Activated T-helper 9 cell treated with anti-CD3 and anti-CD28 coated beads, Interleukin-2, amount 50 U/mL, for 16 hours (primary cell): Measurements from ENCODE around the gene ZNF207.
"Not testable (repeated sequence)": the region's sequence is repeated elsewhere in the genome, so short reads cannot be mapped to it uniquely, and the experiment has no call there.

Experiments used
- DNase-seq: peaks from one replicate; pipeline ENCODE4 v3.0.0-alpha.2; 2020; ENCODE audit warnings: low read depth

ZNF207 gene

GRCh38 chr17:32349854-32350665, at the start of gene ZNF207:
ZNF207 (plus strand) TSS chr17:32350157; CDS start chr17:32350286, 129 bp downstream.
- peak; percentile 91 for DNase-seq

- DNase-seq = no peak
These were observed 47.9 kb upstream of the ZNF207 start for GRCh38 chr17:32302037-32302436.

GRCh38 chr17:32302860-32303649, 46.9 kb upstream of the ZNF207 start:
- no peak for DNase-seq

GRCh38 chr17:32303781-32304288, 46.1 kb upstream of the ZNF207 start:
- DNase-seq = no peak

GRCh38 chr17:32305049-32305448, 44.9 kb upstream of the ZNF207 start:
- no peak for DNase-seq

- DNase-seq = no peak
These were observed 42.3 kb upstream of the ZNF207 start for GRCh38 chr17:32307658-32308057.

GRCh38 chr17:32311028-32311536, 38.9 kb upstream of the ZNF207 start:
- no peak for DNase-seq

- no peak for DNase-seq
These were observed 35.3 kb upstream of the ZNF207 start for GRCh38 chr17:32314636-32315035.

GRCh38 chr17:32315171-32315570, 34.8 kb upstream of the ZNF207 start:
- DNase-seq = no peak

GRCh38 chr17:32316653-32317052, 33.3 kb upstream of the ZNF207 start:
- not testable (repeated sequence) for DNase-seq

GRCh38 chr17:32317353-32317752, 32.6 kb upstream of the ZNF207 start:
- no peak for DNase-seq

GRCh38 chr17:32318071-32318470, 31.9 kb upstream of the ZNF207 start:
- DNase-seq = no peak

GRCh38 chr17:32319548-32319905, 30.4 kb upstream of the ZNF207 start:
- DNase-seq = peak; percentile 63

- DNase-seq = not testable (repeated sequence)
These were observed 29.9 kb upstream of the ZNF207 start for GRCh38 chr17:32320080-32320479.

GRCh38 chr17:32320847-32321246, 29.1 kb upstream of the ZNF207 start:
- DNase-seq = no peak

- DNase-seq = no peak
These were observed 26.9 kb upstream of the ZNF207 start for GRCh38 chr17:32323046-32323445.

- DNase-seq = no peak
These were observed 26.0 kb upstream of the ZNF207 start for GRCh38 chr17:32323811-32324491.

GRCh38 chr17:32327911-32328310, 22.0 kb upstream of the ZNF207 start:
- DNase-seq = no peak

- no peak for DNase-seq
These were observed 19.8 kb upstream of the ZNF207 start for GRCh38 chr17:32330147-32330546.

- no peak for DNase-seq
These were observed 18.5 kb upstream of the ZNF207 start for GRCh38 chr17:32331243-32332040.

- DNase-seq = no peak
These were observed 16.8 kb upstream of the ZNF207 start for GRCh38 chr17:32333187-32333586.
